A673 (cell line): ENCODE data around the gene RNF145. TPM values are rescaled to one million over a fixed set of nuclear protein-coding genes. Genes with fewer than 3 reads are reported as not detected.

Experiments
- BruUV-seq: library from RNA; stranded (reverse); fragments of 400-500 nt; replicated peaks from 2 replicates; lab custom pipeline; 2021; lab: Mats Ljungman, UMichigan
- CTCF ChIA-PET: fragments of 300-600 bp; sonication (Branson Sonifier 250); formaldehyde crosslinking; loops from one replicate; lab custom pipeline; 2022; ENCODE audit warnings: antibody characterized with exemption; lab: Charles Lee
- POLR2A ChIA-PET: fragments of 300-600 bp; sonication (Branson Sonifier 250); formaldehyde crosslinking; loops from one replicate; lab custom pipeline; 2022; ENCODE audit warnings: antibody characterized with exemption; ENCODE audit not compliant: low non-redundant PET; lab: Charles Lee
- DNase-seq: peaks from one replicate; pipeline ENCODE4 v3.0.0-alpha.2; 2015; ENCODE audit warnings: low spot score
- H3K27ac ChIP-seq: fragments of 200-600 bp; sonication (generic); 2 replicates; pipeline ENCODE4 v1.5.1; 2016; ENCODE audit warnings: mixed run types, low read depth, mild to moderate bottlenecking, mixed read lengths, antibody characterized with exemption, low read length; ENCODE audit not compliant: poor library complexity, severe bottlenecking
- H3K27me3 ChIP-seq: fragments of 200-600 bp; sonication (generic); replicated peaks from 2 replicates; pipeline ENCODE4 v1.6.1; 2017; ENCODE audit warnings: mixed run types, low read depth, mild to moderate bottlenecking, mixed read lengths, antibody characterized with exemption, low read length; ENCODE audit not compliant: insufficient read depth, poor library complexity
- H3K36me3 ChIP-seq: fragments of 200-600 bp; sonication (generic); 2 replicates; pipeline ENCODE4 v1.6.1; 2016; ENCODE audit warnings: mixed run types, mild to moderate bottlenecking, mixed read lengths, antibody characterized with exemption, low read length; ENCODE audit not compliant: insufficient read depth, poor library complexity, severe bottlenecking
- H3K4me1 ChIP-seq: fragments of 200-600 bp; sonication (generic); 2 replicates; pipeline ENCODE4 v1.6.1; 2017; ENCODE audit warnings: mixed run types, mild to moderate bottlenecking, mixed read lengths, antibody characterized with exemption, low read length; ENCODE audit not compliant: insufficient read depth, poor library complexity, severe bottlenecking
- H3K4me3 ChIP-seq: fragments of 200-600 bp; sonication (generic); 2 replicates; pipeline ENCODE4 v1.5.1; 2016; ENCODE audit warnings: low read depth, mixed run types, mild to moderate bottlenecking, mixed read lengths, low read length; ENCODE audit not compliant: poor library complexity, severe bottlenecking
- H3K9me3 ChIP-seq: fragments of 200-600 bp; sonication (generic); 2 replicates; pipeline ENCODE4 v1.6.1; 2016; ENCODE audit warnings: mixed run types, low read depth, mild to moderate bottlenecking, mixed read lengths, antibody characterized with exemption, low read length; ENCODE audit not compliant: poor library complexity, severe bottlenecking
- EZH2 ChIP-seq: fragments of 200-600 bp; sonication (generic); IDR thresholded peaks from 2 replicates; pipeline ENCODE4 v1.6.1; 2017; ENCODE audit warnings: borderline replicate concordance, low read depth, mild to moderate bottlenecking, mixed read lengths, antibody characterized with exemption, low read length; ENCODE audit not compliant: poor library complexity, severe bottlenecking
- intact Hi-C: fragments of 100-400 bp; cut with micrococcal nuclease; formaldehyde crosslinking; loops from one replicate; pipeline ENCODE4 v1.10.0; 2022; ENCODE audit not compliant: unreplicated experiment
- total RNA-seq: library from RNA; stranded (reverse); gene quantifications from 2 replicates; pipeline ENCODE4 v1.2.3, GENCODE V29; 2021
- TF ChIP-seq, protein P1 (sequence below): fragments of 300-800, 200-600 bp; sonication (generic); conservative IDR thresholded peaks from 2 replicates; pipeline ENCODE4 v1.5.1; 2017; ENCODE audit warnings: low read depth, mild to moderate bottlenecking, antibody characterized with exemption, low read length, moderate library complexity, mixed read lengths

RNF145 gene
- total RNA-seq, 1 experiment from 2014 or later: 132 TPM

- intact Hi-C loops: no loop called here
- BruUV-seq: no TSS peak
- no peak overlapping the region for H3K4me3 ChIP-seq
- H3K27ac ChIP-seq: no peak overlapping the region
- ChIA-PET POLR2A (interaction anchor here (0.6 kb wide), 1 partner anchor 113 kb away, joined by 5 read pairs; no protein-coding TSS in a partner anchor), CTCF (no interaction called here)
- H3K4me1 ChIP-seq: peaks cover 34% of the 10 kb centered on the region
- no peaks in the 10 kb centered on the region for H3K27me3 ChIP-seq
- DNase-seq: no peak
- no peaks in the 10 kb centered on the region for H3K9me3 ChIP-seq
- peaks cover 19% of the 10 kb centered on the region for H3K36me3 ChIP-seq
- TF ChIP-seq, protein P1, sequence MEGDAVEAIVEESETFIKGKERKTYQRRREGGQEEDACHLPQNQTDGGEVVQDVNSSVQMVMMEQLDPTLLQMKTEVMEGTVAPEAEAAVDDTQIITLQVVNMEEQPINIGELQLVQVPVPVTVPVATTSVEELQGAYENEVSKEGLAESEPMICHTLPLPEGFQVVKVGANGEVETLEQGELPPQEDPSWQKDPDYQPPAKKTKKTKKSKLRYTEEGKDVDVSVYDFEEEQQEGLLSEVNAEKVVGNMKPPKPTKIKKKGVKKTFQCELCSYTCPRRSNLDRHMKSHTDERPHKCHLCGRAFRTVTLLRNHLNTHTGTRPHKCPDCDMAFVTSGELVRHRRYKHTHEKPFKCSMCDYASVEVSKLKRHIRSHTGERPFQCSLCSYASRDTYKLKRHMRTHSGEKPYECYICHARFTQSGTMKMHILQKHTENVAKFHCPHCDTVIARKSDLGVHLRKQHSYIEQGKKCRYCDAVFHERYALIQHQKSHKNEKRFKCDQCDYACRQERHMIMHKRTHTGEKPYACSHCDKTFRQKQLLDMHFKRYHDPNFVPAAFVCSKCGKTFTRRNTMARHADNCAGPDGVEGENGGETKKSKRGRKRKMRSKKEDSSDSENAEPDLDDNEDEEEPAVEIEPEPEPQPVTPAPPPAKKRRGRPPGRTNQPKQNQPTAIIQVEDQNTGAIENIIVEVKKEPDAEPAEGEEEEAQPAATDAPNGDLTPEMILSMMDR: no peak
- no peak for TF ChIP-seq EZH2
Observed at GRCh38 chr5:159203351-159203750, 6.0 kb downstream of the RNF145 start.

DNA sequence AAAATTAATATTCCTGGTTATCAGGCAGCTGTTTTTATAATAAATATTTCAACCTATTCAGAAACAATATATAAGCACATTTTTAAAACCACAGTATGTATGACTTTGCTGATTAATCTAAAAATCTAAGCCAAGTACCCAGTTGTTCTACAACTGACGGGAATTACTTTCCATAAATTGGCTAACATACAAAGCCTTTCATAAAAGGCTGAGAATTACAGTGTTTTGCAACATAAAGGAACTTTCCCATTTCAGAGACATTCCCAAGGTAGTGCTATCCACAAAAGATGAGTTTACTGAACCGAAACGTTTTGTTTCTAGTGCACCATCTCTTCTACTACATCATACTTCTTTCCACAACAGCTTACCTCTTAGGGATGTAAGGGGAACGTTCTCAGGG is 7.2 kb downstream of the RNF145 start:
- H3K27ac ChIP-seq: no peak overlapping the region
- BruUV-seq: no TSS peak
- ChIA-PET POLR2A (no interaction called here), CTCF (no interaction called here)
- no peaks in the 10 kb centered on the region for H3K9me3 ChIP-seq
- DNase-seq: no peak
- H3K27me3 ChIP-seq: no peaks in the 10 kb centered on the region
- no peak overlapping the region for H3K4me3 ChIP-seq
- intact Hi-C loops: no loop called here
- TF ChIP-seq, protein P1: no peak
- TF ChIP-seq EZH2: no peak
- H3K4me1 ChIP-seq: peaks cover 34% of the 10 kb centered on the region
- peaks cover 20% of the 10 kb centered on the region for H3K36me3 ChIP-seq

DNA sequence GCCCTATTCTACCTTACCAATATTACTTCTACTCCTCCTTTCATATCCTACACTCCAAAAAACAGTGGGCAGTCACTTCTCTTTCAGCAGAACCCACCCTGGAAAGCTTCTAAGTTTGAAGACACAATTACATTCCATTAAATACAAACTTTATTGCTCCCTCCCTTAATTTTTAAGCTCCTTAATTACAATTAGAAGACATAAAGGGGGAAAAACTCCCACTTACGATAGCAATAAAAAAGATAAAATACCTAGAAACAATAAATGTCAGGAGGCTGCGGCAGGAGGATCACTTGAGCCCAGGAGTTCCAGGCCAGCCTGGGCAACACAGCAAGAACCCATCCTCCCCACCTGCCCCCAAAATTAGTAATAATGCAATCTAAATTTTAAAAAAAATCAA is 9.6 kb downstream of the RNF145 start:
- DNase-seq: no peak
- ChIA-PET CTCF (no interaction called here), POLR2A (no interaction called here)
- Histone ChIP-seq H3K27ac (no peak overlapping the region), H3K27me3 (no peaks in the 10 kb centered on the region), H3K4me1 (peaks cover 19% of the 10 kb centered on the region), H3K36me3 (peaks cover 40% of the 10 kb centered on the region), H3K9me3 (no peaks in the 10 kb centered on the region), H3K4me3 (no peak overlapping the region)
- intact Hi-C loops: no loop called here
- TF ChIP-seq, protein P1: no peak
- TF ChIP-seq EZH2: no peak
- no TSS peak for BruUV-seq
